ENCODE measurements around the gene NINL.

DNA sequence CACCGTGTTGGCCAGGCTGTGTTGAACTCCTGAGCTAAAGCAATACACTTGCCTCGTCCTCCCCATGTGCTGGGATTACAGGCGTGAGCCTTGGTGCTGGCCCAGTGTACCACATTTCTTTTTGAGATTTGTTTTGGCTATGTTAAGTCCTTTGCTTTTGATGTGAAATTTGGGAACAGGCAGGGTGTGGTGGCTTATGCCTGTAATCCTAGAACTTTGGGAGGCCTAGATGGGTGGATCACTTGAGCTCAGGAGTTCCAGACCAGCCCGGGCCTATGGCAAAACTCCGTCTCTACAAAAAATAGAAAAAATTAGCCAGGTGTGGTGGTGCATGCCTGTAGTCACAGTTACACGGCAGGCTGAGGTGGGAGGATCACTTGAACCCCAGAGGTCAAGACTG is 137.7 kb downstream of the NINL start:
- TF ChIP-seq, protein P1, sequence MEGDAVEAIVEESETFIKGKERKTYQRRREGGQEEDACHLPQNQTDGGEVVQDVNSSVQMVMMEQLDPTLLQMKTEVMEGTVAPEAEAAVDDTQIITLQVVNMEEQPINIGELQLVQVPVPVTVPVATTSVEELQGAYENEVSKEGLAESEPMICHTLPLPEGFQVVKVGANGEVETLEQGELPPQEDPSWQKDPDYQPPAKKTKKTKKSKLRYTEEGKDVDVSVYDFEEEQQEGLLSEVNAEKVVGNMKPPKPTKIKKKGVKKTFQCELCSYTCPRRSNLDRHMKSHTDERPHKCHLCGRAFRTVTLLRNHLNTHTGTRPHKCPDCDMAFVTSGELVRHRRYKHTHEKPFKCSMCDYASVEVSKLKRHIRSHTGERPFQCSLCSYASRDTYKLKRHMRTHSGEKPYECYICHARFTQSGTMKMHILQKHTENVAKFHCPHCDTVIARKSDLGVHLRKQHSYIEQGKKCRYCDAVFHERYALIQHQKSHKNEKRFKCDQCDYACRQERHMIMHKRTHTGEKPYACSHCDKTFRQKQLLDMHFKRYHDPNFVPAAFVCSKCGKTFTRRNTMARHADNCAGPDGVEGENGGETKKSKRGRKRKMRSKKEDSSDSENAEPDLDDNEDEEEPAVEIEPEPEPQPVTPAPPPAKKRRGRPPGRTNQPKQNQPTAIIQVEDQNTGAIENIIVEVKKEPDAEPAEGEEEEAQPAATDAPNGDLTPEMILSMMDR (IDR thresholded peaks at IDR 0.05): no peak
- no peak for TF ChIP-seq POLR2A (IDR thresholded peaks at IDR 0.05)
